RWPE2 (cell line): Measurements from ENCODE around the gene TSPAN16.
A peak's percentile ranks its signal among the peaks of the same experiment; 100 is the strongest.

ENCODE experiments used
- ATAC-seq: fragments of 200-7000 bp; cut with Tn5 transposase; 3 replicates; pipeline ENCODE4 v1.9.1; 2021; ENCODE audit warnings: low read depth
- DNase-seq: peaks from one replicate; pipeline ENCODE4 v3.0.0-alpha.2; 2020; ENCODE audit warnings: low spot score
- H3K27ac ChIP-seq: fragments of 450-650 bp; 2 replicates; pipeline ENCODE4 v1.5.1; 2017; ENCODE audit warnings: mild to moderate bottlenecking; ENCODE audit not compliant: poor library complexity, severe bottlenecking
- H3K27me3 ChIP-seq: fragments of 250-450 bp; sonication (Bioruptor Pico); 2 replicates; pipeline ENCODE4 v1.5.1; 2021; ENCODE audit warnings: mild to moderate bottlenecking, moderate library complexity; ENCODE audit not compliant: insufficient read depth, poor library complexity, severe bottlenecking
- H3K36me3 ChIP-seq: fragments of 250-450 bp; sonication (Bioruptor Pico); 2 replicates; pipeline ENCODE4 v1.5.1; 2020; ENCODE audit warnings: low read depth, mild to moderate bottlenecking, moderate library complexity
- H3K4me1 ChIP-seq: fragments of 250-450 bp; sonication (Bioruptor Pico); 2 replicates; pipeline ENCODE4 v1.5.1; 2021; ENCODE audit warnings: mild to moderate bottlenecking, moderate library complexity; ENCODE audit not compliant: insufficient read depth, poor library complexity, severe bottlenecking
- H3K4me3 ChIP-seq: fragments of 250-450 bp; sonication (Bioruptor Pico); 2 replicates; pipeline ENCODE4 v1.5.1; 2021; ENCODE audit warnings: mild to moderate bottlenecking, moderate library complexity; ENCODE audit not compliant: severe bottlenecking
- H3K9me3 ChIP-seq: fragments of 250-450 bp; sonication (Bioruptor Pico); 2 replicates; pipeline ENCODE4 v1.5.1; 2021; ENCODE audit warnings: mild to moderate bottlenecking, moderate library complexity; ENCODE audit not compliant: severe bottlenecking
- CTCF ChIP-seq: fragments of 450-650 bp; IDR thresholded peaks from one replicate; pipeline ENCODE4 v1.5.1; 2017; ENCODE audit warnings: mild to moderate bottlenecking, moderate library complexity; ENCODE audit not compliant: poor library complexity, severe bottlenecking

Gene TSPAN16

DNA sequence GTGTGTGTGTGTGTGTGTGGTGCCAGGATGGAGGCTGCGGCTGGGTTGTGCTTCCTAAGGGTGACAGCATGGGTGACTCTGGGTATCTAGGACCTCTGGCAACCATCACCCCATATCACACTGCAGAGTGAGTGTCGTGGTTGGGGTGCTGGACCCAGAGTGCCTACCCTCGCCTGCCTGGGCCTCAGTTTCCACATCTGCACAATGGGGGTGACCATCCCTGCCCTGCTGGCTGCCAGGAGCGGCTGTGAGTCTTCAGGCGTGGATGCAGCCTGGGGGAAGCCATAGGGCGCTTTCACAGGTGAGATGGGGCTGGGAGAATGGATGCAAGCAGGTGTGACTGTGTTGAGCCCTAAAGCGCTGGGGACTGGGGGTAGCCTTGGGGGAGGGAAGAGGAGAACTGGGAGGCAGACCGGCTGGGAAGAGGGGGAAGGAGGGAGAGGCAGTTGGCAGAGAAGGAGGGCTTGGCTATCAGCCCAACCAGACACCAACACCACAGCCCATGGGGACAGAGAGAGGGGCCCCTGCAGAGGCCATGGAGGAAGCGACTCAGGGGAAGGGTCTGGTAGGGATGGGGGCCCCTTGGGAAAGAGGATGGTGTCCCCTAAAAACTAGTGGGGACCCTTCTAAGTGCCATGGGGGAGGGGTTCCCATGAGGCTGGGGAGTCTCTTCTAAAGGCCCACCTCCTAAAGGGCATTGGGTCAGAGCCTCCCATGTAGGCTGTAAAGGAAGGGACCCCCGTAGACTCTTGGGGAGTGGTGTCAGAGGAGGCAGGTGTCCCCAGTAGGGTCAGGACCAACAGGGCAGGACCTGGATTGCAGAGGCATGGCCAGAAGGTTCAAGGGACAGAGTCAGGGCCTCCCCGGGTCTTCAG, 61.0 kb downstream of the TSPAN16 start:
- no peak for ATAC-seq
- no peaks in the 10 kb centered on the region for H3K9me3 ChIP-seq
- no peaks in the 10 kb centered on the region; the same call in 1 of the 2 replicates for H3K36me3 ChIP-seq
- no peaks in the 10 kb centered on the region for H3K27me3 ChIP-seq
- H3K4me3 ChIP-seq, result no peak overlapping the region
- TF ChIP-seq CTCF, result no peak
- H3K4me1 ChIP-seq, result no peaks in the 10 kb centered on the region
- no peak for DNase-seq
- H3K27ac ChIP-seq, result no peak overlapping the region

DNA sequence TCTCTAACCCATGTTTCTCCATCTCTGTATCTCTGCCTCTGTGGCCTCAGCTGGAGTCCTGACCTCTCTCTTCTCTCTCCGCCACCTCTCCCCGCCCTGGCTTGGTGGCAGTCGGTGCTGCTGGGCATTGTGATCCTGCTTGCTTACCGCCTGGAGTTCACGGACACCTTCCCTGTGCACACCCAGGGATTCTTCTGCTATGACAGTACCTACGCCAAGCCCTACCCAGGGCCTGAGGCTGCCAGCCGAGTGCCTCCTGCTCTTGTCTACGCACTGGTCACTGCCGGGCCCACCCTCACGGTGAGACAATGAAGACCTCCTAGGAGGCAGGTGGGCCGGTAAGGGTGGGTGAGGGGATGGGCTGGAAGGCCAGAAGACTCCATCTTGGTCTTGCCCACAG, 63.5 kb downstream of the TSPAN16 start:
- DNase-seq (no peak), ATAC-seq (no peak)
- no peaks in the 10 kb centered on the region for H3K4me1 ChIP-seq
- H3K27me3 ChIP-seq, result no peaks in the 10 kb centered on the region
- H3K9me3 ChIP-seq, result no peaks in the 10 kb centered on the region
- no peaks in the 10 kb centered on the region; the same call in 1 of the 2 replicates for H3K36me3 ChIP-seq
- H3K27ac ChIP-seq, result no peak overlapping the region
- TF ChIP-seq CTCF, result no peak
- no peak overlapping the region for H3K4me3 ChIP-seq

DNA sequence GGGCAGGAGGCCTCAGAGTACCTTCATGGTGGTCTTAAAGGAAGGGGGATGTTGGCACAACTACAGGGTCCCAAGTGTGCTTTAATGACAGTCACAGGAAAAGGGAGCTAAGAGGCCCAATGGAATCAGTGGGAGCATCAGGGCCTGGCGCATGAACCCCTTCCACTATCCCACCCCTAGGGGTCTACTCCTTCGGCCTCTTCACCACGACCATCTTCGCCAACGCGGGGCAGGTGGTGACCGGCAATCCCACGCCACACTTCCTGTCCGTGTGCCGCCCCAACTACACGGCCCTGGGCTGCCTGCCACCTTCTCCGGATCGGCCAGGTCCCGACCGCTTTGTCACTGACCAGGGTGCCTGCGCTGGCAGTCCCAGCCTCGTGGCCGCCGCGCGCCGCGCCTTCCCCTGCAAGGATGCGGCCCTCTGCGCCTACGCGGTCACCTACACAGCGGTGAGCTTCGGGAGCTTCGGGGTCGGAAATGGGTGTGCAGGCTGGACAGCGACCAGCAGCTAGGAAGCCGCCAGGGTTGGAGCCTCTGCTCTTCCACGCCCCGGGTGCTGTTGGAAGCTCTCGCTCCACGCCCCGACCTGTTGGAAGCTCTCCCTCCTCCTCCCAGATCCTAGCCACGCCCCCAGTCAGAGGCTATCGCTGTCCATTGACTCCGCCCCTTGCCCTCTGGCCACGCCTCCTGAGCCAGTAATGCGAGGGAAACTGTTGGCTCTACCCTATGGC, 65.2 kb downstream of the TSPAN16 start:
- ATAC-seq (peak; percentile 29; the same call in 1 of the 3 replicates), DNase-seq (no peak)
- Histone ChIP-seq H3K4me3 (no peak overlapping the region), H3K9me3 (no peaks in the 10 kb centered on the region), H3K27ac (no peak overlapping the region), H3K4me1 (no peaks in the 10 kb centered on the region), H3K36me3 (no peaks in the 10 kb centered on the region; the same call in none of the 2 replicates), H3K27me3 (no peaks in the 10 kb centered on the region)
- TF ChIP-seq CTCF, result no peak

GRCh38 chr19:11361771-11362731, 66.1 kb downstream of the TSPAN16 start:
- Histone ChIP-seq H3K27ac (no peak overlapping the region), H3K9me3 (no peaks in the 10 kb centered on the region), H3K4me3 (no peak overlapping the region), H3K27me3 (no peaks in the 10 kb centered on the region), H3K4me1 (no peaks in the 10 kb centered on the region), H3K36me3 (no peaks in the 10 kb centered on the region; the same call in none of the 2 replicates)
- TF ChIP-seq CTCF, result no peak
- ATAC-seq (no peak), DNase-seq (no peak)
